DND-41 (cell line): ENCODE measurements around the gene SKAP1.

Experiments
- ATAC-seq: fragments of 200-7000 bp; cut with Tn5 transposase; 3 replicates; pipeline ENCODE4 v1.9.1; 2021; ENCODE audit warnings: low read depth; ENCODE audit not compliant: insufficient read depth
- DNase-seq: peaks from one replicate; pipeline ENCODE4 v3.0.0-alpha.2; 2020
- H2AFZ ChIP-seq: 2 replicates; pipeline ENCODE4 v1.6.0; 2012; ENCODE audit warnings: low read depth, low read length
- H3K27ac ChIP-seq: 2 replicates; pipeline ENCODE4 v1.5.1; 2012; ENCODE audit warnings: low read length, inconsistent platforms
- H3K27me3 ChIP-seq: fragments of 200-600 bp; sonication (generic); 2 replicates; pipeline ENCODE4 v1.6.0; 2012; ENCODE audit warnings: low read length, mild to moderate bottlenecking, inconsistent platforms; ENCODE audit not compliant: insufficient read depth, poor library complexity
- H3K36me3 ChIP-seq: 2 replicates; pipeline ENCODE4 v1.5.1; 2012; ENCODE audit warnings: low read length, inconsistent platforms; ENCODE audit not compliant: insufficient read depth
- H3K4me1 ChIP-seq: 2 replicates; pipeline ENCODE4 v1.5.1; 2012; ENCODE audit warnings: mild to moderate bottlenecking, low read length; ENCODE audit not compliant: insufficient read depth
- H3K4me2 ChIP-seq: 2 replicates; pipeline ENCODE4 v1.6.0; 2012; ENCODE audit warnings: mild to moderate bottlenecking, moderate library complexity, low read length, inconsistent platforms; ENCODE audit not compliant: insufficient read depth
- H3K4me3 ChIP-seq, 2 experiments: fragments of 200-600 bp in 1 of 2; shearing (Covaris generic) in 1 of 2; 2 replicates each; pipeline ENCODE4 v1.5.1; 2012 to 2016; ENCODE audit warnings: inconsistent platforms in 2 of 2, low read length in 2 of 2, mild to moderate bottlenecking in 2 of 2, low read depth in 1 of 2, moderate library complexity in 1 of 2
- H3K79me2 ChIP-seq: 2 replicates; pipeline ENCODE4 v1.6.0; 2012; ENCODE audit warnings: low read length, inconsistent platforms; ENCODE audit not compliant: insufficient read depth
- H3K9ac ChIP-seq: 2 replicates; pipeline ENCODE4 v1.6.0; 2012; ENCODE audit warnings: low read depth, mild to moderate bottlenecking, inconsistent platforms, low read length, moderate library complexity
- H3K9me3 ChIP-seq: 2 replicates; pipeline ENCODE4 v1.5.1; 2012; ENCODE audit warnings: low read length, moderate library complexity, mild to moderate bottlenecking, inconsistent platforms; ENCODE audit not compliant: insufficient read depth, severe bottlenecking
- H4K20me1 ChIP-seq: 2 replicates; pipeline ENCODE4 v1.6.0; 2012; ENCODE audit warnings: low read length; ENCODE audit not compliant: insufficient read depth
- EZH2 ChIP-seq: IDR thresholded peaks from 3 replicates; pipeline ENCODE4 v1.6.1; 2012; ENCODE audit warnings: borderline replicate concordance, low read depth, mild to moderate bottlenecking, moderate library complexity, low read length, inconsistent platforms; ENCODE audit not compliant: severe bottlenecking
- TF ChIP-seq, protein P1 (sequence below): IDR thresholded peaks from 2 replicates; pipeline ENCODE4 v1.5.1; 2012; ENCODE audit warnings: borderline replicate concordance, low read length, moderate library complexity, mild to moderate bottlenecking; ENCODE audit not compliant: poor library complexity, severe bottlenecking; ENCODE audit errors: extremely low read depth

The SKAP1 gene

DNA sequence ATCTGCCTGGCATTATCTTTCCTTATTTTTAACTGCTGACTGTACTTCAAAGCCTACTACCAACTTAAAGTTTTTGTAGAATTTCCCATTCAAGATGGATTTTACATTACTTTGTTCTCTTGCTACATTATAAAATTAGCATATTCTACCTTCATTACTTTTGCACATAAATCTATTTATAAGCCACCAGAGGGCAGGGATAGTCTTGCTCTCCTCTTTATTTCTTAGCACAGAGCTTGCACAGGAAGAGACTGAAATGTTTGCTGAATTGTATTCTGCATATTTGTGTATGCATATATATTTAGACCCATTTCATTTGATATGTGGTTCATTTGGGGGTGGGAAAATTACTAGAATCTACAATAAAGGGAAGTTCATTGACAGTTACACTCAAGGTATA lies 108.0 kb downstream of the SKAP1 start:
- no peak overlapping the region for H2AFZ ChIP-seq
- no peaks in the 10 kb centered on the region for H4K20me1 ChIP-seq
- no peak overlapping the region for H3K4me3 ChIP-seq
- peaks cover 15% of the 10 kb centered on the region for H3K27me3 ChIP-seq
- no peaks in the 10 kb centered on the region for H3K79me2 ChIP-seq
- no peaks in the 10 kb centered on the region for H3K36me3 ChIP-seq
- no peak for DNase-seq
- H3K4me1 ChIP-seq = no peaks in the 10 kb centered on the region
- H3K9ac ChIP-seq = no peak overlapping the region
- no peak overlapping the region for H3K27ac ChIP-seq
- ATAC-seq = no peak
- no peaks in the 10 kb centered on the region for H3K9me3 ChIP-seq
- H3K4me2 ChIP-seq = no peak overlapping the region
- TF ChIP-seq, protein P1, sequence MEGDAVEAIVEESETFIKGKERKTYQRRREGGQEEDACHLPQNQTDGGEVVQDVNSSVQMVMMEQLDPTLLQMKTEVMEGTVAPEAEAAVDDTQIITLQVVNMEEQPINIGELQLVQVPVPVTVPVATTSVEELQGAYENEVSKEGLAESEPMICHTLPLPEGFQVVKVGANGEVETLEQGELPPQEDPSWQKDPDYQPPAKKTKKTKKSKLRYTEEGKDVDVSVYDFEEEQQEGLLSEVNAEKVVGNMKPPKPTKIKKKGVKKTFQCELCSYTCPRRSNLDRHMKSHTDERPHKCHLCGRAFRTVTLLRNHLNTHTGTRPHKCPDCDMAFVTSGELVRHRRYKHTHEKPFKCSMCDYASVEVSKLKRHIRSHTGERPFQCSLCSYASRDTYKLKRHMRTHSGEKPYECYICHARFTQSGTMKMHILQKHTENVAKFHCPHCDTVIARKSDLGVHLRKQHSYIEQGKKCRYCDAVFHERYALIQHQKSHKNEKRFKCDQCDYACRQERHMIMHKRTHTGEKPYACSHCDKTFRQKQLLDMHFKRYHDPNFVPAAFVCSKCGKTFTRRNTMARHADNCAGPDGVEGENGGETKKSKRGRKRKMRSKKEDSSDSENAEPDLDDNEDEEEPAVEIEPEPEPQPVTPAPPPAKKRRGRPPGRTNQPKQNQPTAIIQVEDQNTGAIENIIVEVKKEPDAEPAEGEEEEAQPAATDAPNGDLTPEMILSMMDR = no peak
- no peak for TF ChIP-seq EZH2

DNA sequence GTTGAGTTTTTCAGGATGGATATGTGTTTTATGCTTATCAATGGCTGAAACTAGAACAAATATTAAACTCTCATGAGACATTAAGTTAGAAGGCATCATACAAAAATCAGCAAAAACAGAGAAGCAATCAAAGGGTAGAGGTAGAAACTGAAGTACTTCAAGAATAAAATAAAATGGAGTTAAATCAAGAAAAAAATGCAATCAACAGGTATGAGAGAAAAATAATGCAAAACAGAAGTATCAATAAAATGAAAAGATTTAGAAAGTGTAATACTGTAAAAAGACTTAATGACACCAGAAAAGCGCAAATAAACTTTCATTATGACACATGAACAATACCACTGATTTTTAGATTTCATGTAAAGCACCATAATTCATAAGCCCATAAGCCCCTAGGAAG lies 112.3 kb downstream of the SKAP1 start:
- no peak overlapping the region for H3K9ac ChIP-seq
- no peak for TF ChIP-seq EZH2
- TF ChIP-seq, protein P1 = no peak
- H3K9me3 ChIP-seq = no peaks in the 10 kb centered on the region
- DNase-seq (no peak), ATAC-seq (no peak)
- H2AFZ ChIP-seq = no peak overlapping the region
- no peak overlapping the region for H3K4me3 ChIP-seq
- no peak overlapping the region for H3K27ac ChIP-seq
- H3K79me2 ChIP-seq = no peaks in the 10 kb centered on the region
- no peak overlapping the region for H3K4me2 ChIP-seq
- peaks cover 22% of the 10 kb centered on the region for H3K27me3 ChIP-seq
- H3K4me1 ChIP-seq = no peaks in the 10 kb centered on the region
- H4K20me1 ChIP-seq = no peaks in the 10 kb centered on the region
- H3K36me3 ChIP-seq = no peaks in the 10 kb centered on the region

DNA sequence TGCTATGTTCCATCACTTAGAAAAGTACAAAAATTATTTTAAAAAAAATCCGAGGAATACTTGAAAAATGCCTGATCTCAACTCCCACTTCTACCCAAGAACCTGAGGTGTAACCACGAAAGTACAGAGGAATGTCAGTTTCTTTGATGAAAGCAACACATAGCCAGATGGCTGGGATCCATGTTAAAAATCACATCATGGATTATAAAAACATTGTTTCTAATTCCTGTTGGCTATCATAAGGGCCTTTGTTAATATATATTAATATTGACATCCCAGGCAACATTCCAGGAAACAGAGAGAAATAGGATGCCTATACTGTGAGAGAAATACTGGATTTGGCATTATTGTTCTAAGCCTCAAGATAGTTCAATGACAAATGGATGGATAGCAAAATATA lies 115.3 kb downstream of the SKAP1 start:
- no peak overlapping the region for H3K4me2 ChIP-seq
- no peaks in the 10 kb centered on the region for H4K20me1 ChIP-seq
- no peaks in the 10 kb centered on the region for H3K4me1 ChIP-seq
- no peak for DNase-seq
- H2AFZ ChIP-seq = no peak overlapping the region
- peaks cover 37% of the 10 kb centered on the region for H3K27me3 ChIP-seq
- no peak overlapping the region for H3K27ac ChIP-seq
- no peaks in the 10 kb centered on the region for H3K36me3 ChIP-seq
- ATAC-seq = no peak
- H3K9me3 ChIP-seq = no peaks in the 10 kb centered on the region
- no peaks in the 10 kb centered on the region for H3K79me2 ChIP-seq
- TF ChIP-seq, protein P1 = no peak
- no peak for TF ChIP-seq EZH2
- H3K4me3 ChIP-seq = no peak overlapping the region
- no peak overlapping the region for H3K9ac ChIP-seq

- H3K4me2 ChIP-seq = no peak overlapping the region
- no peak for TF ChIP-seq EZH2
- TF ChIP-seq, protein P1 = no peak
These were observed 116.8 kb downstream of the SKAP1 start for GRCh38 chr17:48313096-48313755.

More at GRCh38 chr17:48313096-48313755, 116.8 kb downstream of the SKAP1 start:
- Histone ChIP-seq H3K9ac (no peak overlapping the region), H3K4me3 (no peak overlapping the region), H3K4me1 (no peaks in the 10 kb centered on the region), H3K9me3 (no peaks in the 10 kb centered on the region), H3K36me3 (no peaks in the 10 kb centered on the region), H3K27ac (no peak overlapping the region), H3K27me3 (peaks cover 28% of the 10 kb centered on the region), H3K79me2 (no peaks in the 10 kb centered on the region), H2AFZ (no peak overlapping the region), H4K20me1 (no peaks in the 10 kb centered on the region)
- ATAC-seq (no peak), DNase-seq (no peak)
